Measurements from ENCODE around the gene NKAIN2.
"Not testable (repeated sequence)": the region's sequence is repeated elsewhere in the genome, so short reads cannot be mapped to it uniquely, and the experiment has no call there.

Gene NKAIN2

GRCh38 chr6:124737804-124738203 lies 934.1 kb downstream of the NKAIN2 start:
- not testable (repeated sequence) for DNase-seq

- DNase-seq: no peak
These were observed 934.8 kb downstream of the NKAIN2 start for GRCh38 chr6:124738482-124738881.

GRCh38 chr6:124741341-124741740 lies 937.7 kb downstream of the NKAIN2 start:
- no peak for DNase-seq

GRCh38 chr6:124742971-124743370 lies 939.3 kb downstream of the NKAIN2 start:
- no peak for DNase-seq

- no peak for DNase-seq
These were observed 939.8 kb downstream of the NKAIN2 start for GRCh38 chr6:124743420-124743819.

GRCh38 chr6:124747349-124747748 lies 943.7 kb downstream of the NKAIN2 start:
- DNase-seq: no peak

GRCh38 chr6:124748778-124749177 lies 945.1 kb downstream of the NKAIN2 start:
- no peak for DNase-seq

- DNase-seq: no peak
These were observed 949.3 kb downstream of the NKAIN2 start for GRCh38 chr6:124753001-124753400.

GRCh38 chr6:124753562-124754105 lies 950.0 kb downstream of the NKAIN2 start:
- DNase-seq: no peak

- DNase-seq: no peak
These were observed 951.7 kb downstream of the NKAIN2 start for GRCh38 chr6:124755321-124755720.

- peak; percentile 9 for DNase-seq
These were observed 953.9 kb downstream of the NKAIN2 start for GRCh38 chr6:124757560-124757959.

- no peak for DNase-seq
These were observed 955.0 kb downstream of the NKAIN2 start for GRCh38 chr6:124758663-124759062.

- peak; percentile 43 for DNase-seq
These were observed 961.6 kb downstream of the NKAIN2 start for GRCh38 chr6:124765280-124765679.

- DNase-seq: no peak
These were observed 964.6 kb downstream of the NKAIN2 start for GRCh38 chr6:124768224-124768623.

GRCh38 chr6:124769811-124770544 lies 966.3 kb downstream of the NKAIN2 start:
- no peak for DNase-seq

GRCh38 chr6:124770784-124771183 lies 967.1 kb downstream of the NKAIN2 start:
- DNase-seq: no peak

- no peak for DNase-seq
These were observed 969.2 kb downstream of the NKAIN2 start for GRCh38 chr6:124772733-124773319.

- DNase-seq: no peak
These were observed 971.5 kb downstream of the NKAIN2 start for GRCh38 chr6:124775121-124775520.

- DNase-seq: no peak
These were observed 974.2 kb downstream of the NKAIN2 start for GRCh38 chr6:124777863-124778262.

GRCh38 chr6:124780623-124781022 lies 977.0 kb downstream of the NKAIN2 start:
- DNase-seq: no peak

GRCh38 chr6:124783344-124783743 lies 979.7 kb downstream of the NKAIN2 start:
- DNase-seq: no peak

- no peak for DNase-seq
These were observed 987.5 kb downstream of the NKAIN2 start for GRCh38 chr6:124791156-124791555.

GRCh38 chr6:124792386-124792785 lies 988.7 kb downstream of the NKAIN2 start:
- no peak for DNase-seq

GRCh38 chr6:124793398-124793797 lies 989.7 kb downstream of the NKAIN2 start:
- DNase-seq: no peak
